Heart left ventricle (tissue), 13 donors: ENCODE data around the gene HDGFL3.

Experiments used
- CTCF ChIP-seq, 12 donors: fragments of 200-600 bp; sonication (generic) in 4 of 12; IDR thresholded peaks; one replicate each; pipeline versions ENCODE4 v1.5.0 to v1.8.0; 2018 to 2022; ENCODE audit warnings: antibody characterized with exemption in 12 of 12, mild to moderate bottlenecking in 5 of 12
- POLR2A ChIP-seq, 2 donors: fragments of 450-650 bp; IDR thresholded peaks; one replicate each; pipeline ENCODE4 v1.6.1; 2017; ENCODE audit warnings: antibody characterized with exemption in 2 of 2, mild to moderate bottlenecking in 2 of 2, moderate library complexity in 2 of 2
- donor health status: ischemic (EF 13 %, LVEDD 7.1; RV severe dilation, severe dysfunction).
- donor health status: DM: no; HTN: yes; CAD: no.
- donor health status: DM: no; HTN: no; CAD: no.
- donor health status: ischemic (EF 25% LVEDD 6.9; RV normal size, moderate dysfunction).
- donor health status: ischemic (EF 25% LVEDD 5.7; RV mildly dilated, moderate dysfunction).
- donor health status: ischemic (EF 35%, LVEDD 5.7; RV mildly dilated, moderate dysfunction).
- donor health status: nonischemic (EF 11% LVEDD 7.7; RV severe dilation, severe dysfunction).
- donor health status: DM: yes; HTN: yes; CAD: no.
- donor health status: PGD.
- donor health status: ischemic (EF 29% LVEDD 5.4; RV normal size, mild dysfunction).
- donor health status: nonischemic (EF 23%, LVEDD 6.1; RV moderate dilation, normal function).

GRCh38 chr15:83114856-83115255, 92.8 kb downstream of the HDGFL3 start:
- TF ChIP-seq CTCF (IDR thresholded peaks at IDR 0.05) (no peak), POLR2A (IDR thresholded peaks at IDR 0.05) (no peak)
